Measurements from ENCODE around the gene EHF. TPM values are rescaled to one million over a fixed set of nuclear protein-coding genes. Genes with fewer than 3 reads are reported as not detected.

The EHF gene
- total and polyA plus RNA-seq, 2 of the 13 experiments (the other 11 are each of a cell fraction or from before 2014, with no cell fraction given): 0.04 to 0.46 TPM

DNA sequence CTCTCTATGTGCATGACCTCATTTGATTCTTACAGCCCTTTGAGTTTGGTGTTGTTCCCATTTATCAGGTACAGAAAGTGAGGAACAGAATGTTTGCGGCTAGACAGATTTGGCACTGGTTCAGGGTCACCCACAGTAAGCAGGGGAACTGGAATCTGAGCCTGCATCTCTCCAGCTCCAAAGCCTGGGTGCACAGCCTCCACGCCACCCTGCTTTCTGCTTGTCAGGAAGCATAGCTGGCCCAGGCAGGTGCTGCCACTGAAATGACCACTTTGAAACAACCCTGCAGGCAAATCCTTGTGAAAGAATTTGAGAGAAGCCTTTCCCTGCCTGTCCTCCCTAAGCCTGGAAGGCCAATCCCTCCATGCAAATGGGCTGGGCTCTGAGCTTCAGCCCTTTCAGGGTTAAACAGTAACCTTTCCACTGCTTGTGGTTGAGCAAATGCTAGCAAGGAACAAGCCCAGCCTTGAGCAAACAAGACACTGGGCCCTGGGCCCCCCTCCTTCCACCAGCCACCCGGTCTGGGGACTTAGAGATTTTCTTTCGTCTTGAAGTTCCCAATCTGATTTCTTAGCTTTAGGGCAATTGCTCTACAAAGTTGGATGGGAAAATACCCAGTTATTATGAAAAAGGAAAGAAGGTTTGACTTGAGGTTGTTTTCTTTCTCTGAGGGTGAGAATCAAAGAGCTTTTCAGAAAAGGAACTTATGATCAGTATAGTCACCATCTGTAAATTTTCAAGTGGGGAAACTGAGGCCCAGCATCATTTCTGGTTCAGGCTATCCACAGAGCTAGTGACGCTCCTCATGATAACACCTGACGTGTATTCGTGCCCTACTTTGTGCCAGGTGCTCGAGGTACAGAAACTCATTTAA, 19.4 kb downstream of the EHF start (continued):
- TF ChIP-seq, protein P1, sequence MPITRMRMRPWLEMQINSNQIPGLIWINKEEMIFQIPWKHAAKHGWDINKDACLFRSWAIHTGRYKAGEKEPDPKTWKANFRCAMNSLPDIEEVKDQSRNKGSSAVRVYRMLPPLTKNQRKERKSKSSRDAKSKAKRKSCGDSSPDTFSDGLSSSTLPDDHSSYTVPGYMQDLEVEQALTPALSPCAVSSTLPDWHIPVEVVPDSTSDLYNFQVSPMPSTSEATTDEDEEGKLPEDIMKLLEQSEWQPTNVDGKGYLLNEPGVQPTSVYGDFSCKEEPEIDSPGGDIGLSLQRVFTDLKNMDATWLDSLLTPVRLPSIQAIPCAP (CRISPR knock-in tag; IDR thresholded peaks at IDR 0.05; ENCODE audit: low read depth): no peak
- TF ChIP-seq KLF13 (CRISPR knock-in tag; IDR thresholded peaks at IDR 0.05) (no peak), YEATS2 (CRISPR knock-in tag; IDR thresholded peaks at IDR 0.05; ENCODE audit: borderline replicate concordance) (no peak; the same call in 1 of the 2 replicates), ZNF282 (IDR thresholded peaks at IDR 0.05; ENCODE audit: partially characterized antibody) (no peak), NFKB2 (CRISPR knock-in tag; IDR thresholded peaks at IDR 0.05; ENCODE audit: borderline replicate concordance) (no peak), ZNF790 (CRISPR knock-in tag; IDR thresholded peaks at IDR 0.05; ENCODE audit: borderline replicate concordance) (no peak), TEAD3 (CRISPR knock-in tag; optimal IDR thresholded peaks at IDR 0.05; ENCODE audit: borderline replicate concordance) (peak; percentile 82), PAX8 (CRISPR knock-in tag; IDR thresholded peaks at IDR 0.05; ENCODE audit: borderline replicate concordance) (no peak), DPF2 (CRISPR knock-in tag; IDR thresholded peaks at IDR 0.05; ENCODE audit: borderline replicate concordance, low read depth) (peak; percentile 39; the same call in 1 of the 2 replicates), ZIK1 (CRISPR knock-in tag; IDR thresholded peaks at IDR 0.05; ENCODE audit: borderline replicate concordance, low read depth) (no peak), ZNF766 (CRISPR knock-in tag; IDR thresholded peaks at IDR 0.05; ENCODE audit: borderline replicate concordance) (no peak), ZNF563 (CRISPR knock-in tag; IDR thresholded peaks at IDR 0.05) (no peak), NCOR1 (IDR thresholded peaks at IDR 0.05; ENCODE audit: borderline replicate concordance, low read length) (no peak), ZSCAN31 (CRISPR knock-in tag; IDR thresholded peaks at IDR 0.05; ENCODE audit: low read depth) (no peak), RAD51 (IDR thresholded peaks at IDR 0.05; ENCODE audit: borderline replicate concordance) (no peak), MEF2D (CRISPR knock-in tag; IDR thresholded peaks at IDR 0.05) (no peak), ZFP36L1 (CRISPR knock-in tag; IDR thresholded peaks at IDR 0.05) (no peak), NR2F1 (CRISPR knock-in tag; IDR thresholded peaks at IDR 0.05) (no peak)
- TF ChIP-seq, protein P2, sequence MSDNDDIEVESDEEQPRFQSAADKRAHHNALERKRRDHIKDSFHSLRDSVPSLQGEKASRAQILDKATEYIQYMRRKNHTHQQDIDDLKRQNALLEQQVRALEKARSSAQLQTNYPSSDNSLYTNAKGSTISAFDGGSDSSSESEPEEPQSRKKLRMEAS (IDR thresholded peaks at IDR 0.05): peak; percentile 37; the same call in 1 of the 2 replicates
- TF ChIP-seq, protein P3, sequence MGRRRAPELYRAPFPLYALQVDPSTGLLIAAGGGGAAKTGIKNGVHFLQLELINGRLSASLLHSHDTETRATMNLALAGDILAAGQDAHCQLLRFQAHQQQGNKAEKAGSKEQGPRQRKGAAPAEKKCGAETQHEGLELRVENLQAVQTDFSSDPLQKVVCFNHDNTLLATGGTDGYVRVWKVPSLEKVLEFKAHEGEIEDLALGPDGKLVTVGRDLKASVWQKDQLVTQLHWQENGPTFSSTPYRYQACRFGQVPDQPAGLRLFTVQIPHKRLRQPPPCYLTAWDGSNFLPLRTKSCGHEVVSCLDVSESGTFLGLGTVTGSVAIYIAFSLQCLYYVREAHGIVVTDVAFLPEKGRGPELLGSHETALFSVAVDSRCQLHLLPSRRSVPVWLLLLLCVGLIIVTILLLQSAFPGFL (CRISPR knock-in tag; IDR thresholded peaks at IDR 0.05): no peak
- TF ChIP-seq, protein P4, sequence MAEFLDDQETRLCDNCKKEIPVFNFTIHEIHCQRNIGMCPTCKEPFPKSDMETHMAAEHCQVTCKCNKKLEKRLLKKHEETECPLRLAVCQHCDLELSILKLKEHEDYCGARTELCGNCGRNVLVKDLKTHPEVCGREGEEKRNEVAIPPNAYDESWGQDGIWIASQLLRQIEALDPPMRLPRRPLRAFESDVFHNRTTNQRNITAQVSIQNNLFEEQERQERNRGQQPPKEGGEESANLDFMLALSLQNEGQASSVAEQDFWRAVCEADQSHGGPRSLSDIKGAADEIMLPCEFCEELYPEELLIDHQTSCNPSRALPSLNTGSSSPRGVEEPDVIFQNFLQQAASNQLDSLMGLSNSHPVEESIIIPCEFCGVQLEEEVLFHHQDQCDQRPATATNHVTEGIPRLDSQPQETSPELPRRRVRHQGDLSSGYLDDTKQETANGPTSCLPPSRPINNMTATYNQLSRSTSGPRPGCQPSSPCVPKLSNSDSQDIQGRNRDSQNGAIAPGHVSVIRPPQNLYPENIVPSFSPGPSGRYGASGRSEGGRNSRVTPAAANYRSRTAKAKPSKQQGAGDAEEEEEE (CRISPR knock-in tag; IDR thresholded peaks at IDR 0.05; ENCODE audit: borderline replicate concordance): no peak
- TF ChIP-seq, protein P5, sequence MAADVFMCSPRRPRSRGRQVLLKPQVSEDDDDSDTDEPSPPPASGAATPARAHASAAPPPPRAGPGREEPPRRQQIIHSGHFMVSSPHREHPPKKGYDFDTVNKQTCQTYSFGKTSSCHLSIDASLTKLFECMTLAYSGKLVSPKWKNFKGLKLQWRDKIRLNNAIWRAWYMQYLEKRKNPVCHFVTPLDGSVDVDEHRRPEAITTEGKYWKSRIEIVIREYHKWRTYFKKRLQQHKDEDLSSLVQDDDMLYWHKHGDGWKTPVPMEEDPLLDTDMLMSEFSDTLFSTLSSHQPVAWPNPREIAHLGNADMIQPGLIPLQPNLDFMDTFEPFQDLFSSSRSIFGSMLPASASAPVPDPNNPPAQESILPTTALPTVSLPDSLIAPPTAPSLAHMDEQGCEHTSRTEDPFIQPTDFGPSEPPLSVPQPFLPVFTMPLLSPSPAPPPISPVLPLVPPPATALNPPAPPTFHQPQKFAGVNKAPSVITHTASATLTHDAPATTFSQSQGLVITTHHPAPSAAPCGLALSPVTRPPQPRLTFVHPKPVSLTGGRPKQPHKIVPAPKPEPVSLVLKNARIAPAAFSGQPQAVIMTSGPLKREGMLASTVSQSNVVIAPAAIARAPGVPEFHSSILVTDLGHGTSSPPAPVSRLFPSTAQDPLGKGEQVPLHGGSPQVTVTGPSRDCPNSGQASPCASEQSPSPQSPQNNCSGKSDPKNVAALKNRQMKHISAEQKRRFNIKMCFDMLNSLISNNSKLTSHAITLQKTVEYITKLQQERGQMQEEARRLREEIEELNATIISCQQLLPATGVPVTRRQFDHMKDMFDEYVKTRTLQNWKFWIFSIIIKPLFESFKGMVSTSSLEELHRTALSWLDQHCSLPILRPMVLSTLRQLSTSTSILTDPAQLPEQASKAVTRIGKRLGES (CRISPR knock-in tag; IDR thresholded peaks at IDR 0.05; ENCODE audit: borderline replicate concordance): no peak

Data from HepG2 (cell line).